Tibial nerve (tissue), 4 donors: ENCODE data around the gene LYPD1.

Source experiments
- CTCF ChIP-seq, 5 experiments: fragments of 200-600 bp in 3 of 5; fragments of 450-650 bp in 2 of 5; sonication (generic) in 3 of 5; IDR thresholded peaks; one replicate each; pipeline ENCODE4 v1.5.1; 2016 to 2019; ENCODE audit warnings: antibody characterized with exemption in 5 of 5, mild to moderate bottlenecking in 3 of 5, moderate library complexity in 2 of 5
- EP300 ChIP-seq, 2 donors: sonication (generic); formaldehyde crosslinking; IDR thresholded peaks; one replicate each; pipeline ENCODE4 v1.6.1; 2017; ENCODE audit warnings: antibody characterized with exemption in 2 of 2, mild to moderate bottlenecking in 1 of 2
- POLR2A ChIP-seq, 2 donors: fragments of 450-650 bp; IDR thresholded peaks; one replicate each; pipeline ENCODE4 v1.6.1; 2017; ENCODE audit warnings: antibody characterized with exemption in 2 of 2, mild to moderate bottlenecking in 2 of 2, moderate library complexity in 2 of 2

- TF ChIP-seq CTCF (IDR thresholded peaks at IDR 0.05): no peak
- no peak for TF ChIP-seq POLR2A (IDR thresholded peaks at IDR 0.05)
- TF ChIP-seq EP300 (IDR thresholded peaks at IDR 0.05): no peak
These were observed 15.0 kb downstream of the LYPD1 start for GRCh38 chr2:132654968-132655367.
